ENCODE results near the gene RPS27. TPM values are rescaled to one million over a fixed set of nuclear protein-coding genes. Genes with fewer than 3 reads are reported as not detected.

Gene RPS27
- total and polyA plus RNA-seq, 2 of the 13 experiments (the other 11 are each of a cell fraction or from before 2014, with no cell fraction given): 3,737 to 9,964 TPM

GRCh38 chr1:153967107-153967999 lies 23.2 kb upstream of the RPS27 start, which contains the start of gene CREB3L4 (continued):
- TF ChIP-seq ZNF274 (CRISPR knock-in tag; IDR thresholded peaks at IDR 0.05) (peak; percentile 88; the same call in 1 of the 2 replicates), ZNF232 (CRISPR knock-in tag; IDR thresholded peaks at IDR 0.05; ENCODE audit: borderline replicate concordance) (peak; percentile 88; the same call in 1 of the 2 replicates), SMAD1 (CRISPR knock-in tag; IDR thresholded peaks at IDR 0.05; ENCODE audit: borderline replicate concordance, low read depth) (peak; percentile 53; the same call in 1 of the 2 replicates), ZNF235 (CRISPR knock-in tag; IDR thresholded peaks at IDR 0.05; ENCODE audit: borderline replicate concordance) (no peak), ZHX2 (IDR thresholded peaks at IDR 0.05; ENCODE audit: low read depth) (0 out of 2 replicates have a peak, but pooled peaks have one; percentile 34), ZHX2 (CRISPR knock-in tag; IDR thresholded peaks at IDR 0.05; ENCODE audit: borderline replicate concordance) (no peak), SNAI1 (CRISPR knock-in tag; IDR thresholded peaks at IDR 0.05; ENCODE audit: borderline replicate concordance) (no peak), STAG1 (CRISPR knock-in tag; IDR thresholded peaks at IDR 0.05) (peak; percentile 29; the same call in 1 of the 2 replicates), UBTF (CRISPR knock-in tag; IDR thresholded peaks at IDR 0.05) (peak; percentile 90), ARNT (IDR thresholded peaks at IDR 0.05) (no peak), ZNF569 (CRISPR knock-in tag; IDR thresholded peaks at IDR 0.05; ENCODE audit: borderline replicate concordance) (no peak), IKZF1 (IDR thresholded peaks at IDR 0.05) (no peak), SP140L (CRISPR knock-in tag; IDR thresholded peaks at IDR 0.05; ENCODE audit: borderline replicate concordance) (peak; percentile 61; the same call in 1 of the 2 replicates), RXRB (CRISPR knock-in tag; IDR thresholded peaks at IDR 0.05; ENCODE audit: borderline replicate concordance) (peak; percentile 61), ZNF607 (CRISPR knock-in tag; IDR thresholded peaks at IDR 0.05; ENCODE audit: borderline replicate concordance) (peak; percentile 88), ZNF121 (CRISPR knock-in tag; IDR thresholded peaks at IDR 0.05) (peak; percentile 100), IRF1 (CRISPR knock-in tag; IDR thresholded peaks at IDR 0.05; ENCODE audit: low read depth) (0 out of 2 replicates have a peak, but pooled peaks have one; percentile 37), KAT2B (IDR thresholded peaks at IDR 0.05; ENCODE audit: borderline replicate concordance, low read depth, low read length) (no peak)
- TF ChIP-seq, protein P1, sequence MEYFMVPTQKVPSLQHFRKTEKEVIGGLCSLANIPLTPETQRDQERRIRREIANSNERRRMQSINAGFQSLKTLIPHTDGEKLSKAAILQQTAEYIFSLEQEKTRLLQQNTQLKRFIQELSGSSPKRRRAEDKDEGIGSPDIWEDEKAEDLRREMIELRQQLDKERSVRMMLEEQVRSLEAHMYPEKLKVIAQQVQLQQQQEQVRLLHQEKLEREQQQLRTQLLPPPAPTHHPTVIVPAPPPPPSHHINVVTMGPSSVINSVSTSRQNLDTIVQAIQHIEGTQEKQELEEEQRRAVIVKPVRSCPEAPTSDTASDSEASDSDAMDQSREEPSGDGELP (IDR thresholded peaks at IDR 0.05; ENCODE audit: borderline replicate concordance, low read depth): peak; percentile 56; the same call in 1 of the 2 replicates
